GM23338 (cell line): ENCODE measurements around the gene PDXK. TPM values are rescaled to one million over a fixed set of nuclear protein-coding genes. Genes with fewer than 3 reads are reported as not detected.

Experiments used
- ATAC-seq: fragments of 200-7000 bp; cut with Tn5 transposase; 3 replicates; pipeline ENCODE4 v1.9.1; 2020
- DNase-seq: peaks from one replicate; pipeline ENCODE4 v3.0.0-alpha.2; 2015; ENCODE audit warnings: low spot score
- H2AFZ ChIP-seq: fragments of 200-600 bp; sonication (generic); 2 replicates; pipeline ENCODE4 v1.8.0; 2016; ENCODE audit warnings: antibody characterized with exemption, mild to moderate bottlenecking, moderate library complexity
- H3F3A ChIP-seq: fragments of 200-600 bp; sonication (generic); replicated peaks from 2 replicates; pipeline ENCODE4 v1.8.0; 2017; ENCODE audit warnings: antibody characterized with exemption, mixed run types, low read depth
- H3K27ac ChIP-seq: fragments of 200-600 bp; sonication (generic); 2 replicates; pipeline ENCODE4 v1.6.1; 2016; ENCODE audit warnings: low read depth
- H3K27me3 ChIP-seq: fragments of 200-600 bp; sonication (generic); 2 replicates; pipeline ENCODE4 v1.8.0; 2016; ENCODE audit warnings: mild to moderate bottlenecking, mixed run types, moderate library complexity; ENCODE audit not compliant: insufficient read depth
- H3K36me3 ChIP-seq: fragments of 200-600 bp; sonication (generic); 2 replicates; pipeline ENCODE4 v1.8.0; 2016; ENCODE audit warnings: mild to moderate bottlenecking; ENCODE audit not compliant: insufficient read depth
- H3K4me1 ChIP-seq: fragments of 200-600 bp; sonication (generic); 2 replicates; pipeline ENCODE4 v1.8.0; 2016; ENCODE audit warnings: mild to moderate bottlenecking, moderate library complexity; ENCODE audit not compliant: insufficient read depth
- H3K4me2 ChIP-seq: fragments of 200-600 bp; sonication (generic); 2 replicates; pipeline ENCODE4 v1.7.1; 2017; ENCODE audit warnings: mixed run types
- H3K4me3 ChIP-seq: fragments of 200-600 bp; sonication (generic); 2 replicates; pipeline ENCODE4 v1.6.1; 2016; ENCODE audit warnings: mixed run types
- H3K79me2 ChIP-seq: fragments of 200-600 bp; sonication (generic); replicated peaks from 2 replicates; pipeline ENCODE4 v1.8.0; 2017; ENCODE audit warnings: mild to moderate bottlenecking; ENCODE audit not compliant: insufficient read depth
- H3K9me2 ChIP-seq: fragments of 200-600 bp; sonication (generic); 2 replicates; pipeline ENCODE4 v1.8.0; 2017; ENCODE audit not compliant: insufficient read depth
- H4K20me1 ChIP-seq: fragments of 200-600 bp; sonication (generic); replicated peaks from 2 replicates; pipeline ENCODE4 v1.8.0; 2017; ENCODE audit warnings: mild to moderate bottlenecking; ENCODE audit not compliant: insufficient read depth
- H3K27ac Mint-ChIP-seq: 2 replicates; pipeline ENCODE4 v1.8.0; 2020; ENCODE audit warnings: inconsistent platforms, mild to moderate bottlenecking, moderate library complexity, mixed read lengths
- H3K27me3 Mint-ChIP-seq: 3 replicates; pipeline ENCODE4 v1.8.0; 2022; ENCODE audit warnings: low read depth, mild to moderate bottlenecking, moderate library complexity, mixed read lengths, inconsistent platforms; ENCODE audit not compliant: insufficient read depth, poor library complexity
- H3K36me3 Mint-ChIP-seq: 3 replicates; pipeline ENCODE4 v1.8.0; 2021; ENCODE audit warnings: low read depth, mild to moderate bottlenecking, inconsistent platforms, moderate library complexity, mixed read lengths
- H3K4me1 Mint-ChIP-seq: 3 replicates; pipeline ENCODE4 v1.8.0; 2020; ENCODE audit warnings: mild to moderate bottlenecking, inconsistent platforms, mixed read lengths
- H3K4me3 Mint-ChIP-seq: 3 replicates; pipeline ENCODE4 v1.8.0; 2021; ENCODE audit warnings: moderate library complexity, mild to moderate bottlenecking, inconsistent platforms, mixed read lengths
- H3K9me3 Mint-ChIP-seq: 3 replicates; pipeline ENCODE4 v1.8.0; 2020; ENCODE audit warnings: moderate library complexity, mild to moderate bottlenecking, inconsistent platforms, mixed read lengths
- CREB1 ChIP-seq: fragments of 250-450 bp; sonication (Bioruptor Pico); IDR thresholded peaks from 2 replicates; pipeline ENCODE4 v1.5.0; 2020; ENCODE audit warnings: low read depth, mild to moderate bottlenecking, moderate library complexity
- CTCF ChIP-seq, 2 experiments: fragments of 200-600 bp in 1 of 2; sonication (generic) in 1 of 2; conservative IDR thresholded peaks; 2 replicates each; pipeline versions ENCODE4 v1.5.1 to v1.6.1; 2016 to 2017; ENCODE audit warnings: antibody characterized with exemption in 2 of 2, low read depth in 2 of 2, mild to moderate bottlenecking in 2 of 2, moderate library complexity in 1 of 2
- ETS1 ChIP-seq: IDR thresholded peaks from 2 replicates; pipeline ENCODE4 v1.6.1; 2016; ENCODE audit warnings: antibody characterized with exemption
- EZH2 ChIP-seq: fragments of 200-600 bp; sonication (generic); IDR thresholded peaks from one replicate; pipeline ENCODE4 v1.8.0; 2017; ENCODE audit warnings: antibody characterized with exemption, mild to moderate bottlenecking, low read depth; ENCODE audit not compliant: unreplicated experiment
- EZH2phosphoT487 ChIP-seq: fragments of 200-600 bp; sonication (generic); IDR thresholded peaks from one replicate; pipeline ENCODE4 v1.8.1; 2018; ENCODE audit warnings: antibody characterized with exemption; ENCODE audit not compliant: unreplicated experiment
- JUNB ChIP-seq: IDR thresholded peaks from one replicate; pipeline ENCODE4 v1.6.1; 2016; ENCODE audit warnings: antibody characterized with exemption; ENCODE audit not compliant: unreplicated experiment
- NANOG ChIP-seq: IDR thresholded peaks from 2 replicates; pipeline ENCODE4 v1.6.1; 2016; ENCODE audit warnings: antibody characterized with exemption, borderline replicate concordance
- POLR2AphosphoS5 ChIP-seq: IDR thresholded peaks from 2 replicates; pipeline ENCODE4 v1.6.1; 2016; ENCODE audit warnings: antibody characterized with exemption, low read depth
- REST ChIP-seq: IDR thresholded peaks from one replicate; pipeline ENCODE4 v1.6.1; 2018; ENCODE audit warnings: antibody characterized with exemption; ENCODE audit not compliant: unreplicated experiment
- STAT1 ChIP-seq: IDR thresholded peaks from one replicate; pipeline ENCODE4 v1.6.1; 2016; ENCODE audit warnings: antibody characterized with exemption; ENCODE audit not compliant: unreplicated experiment
- ZNF114 ChIP-seq: fragments of 250-450 bp; sonication (Bioruptor Pico); IDR thresholded peaks from 2 replicates; pipeline ENCODE4 v1.5.0; 2020; ENCODE audit warnings: mild to moderate bottlenecking, moderate library complexity
- ZNF331 ChIP-seq: fragments of 250-450 bp; sonication (Bioruptor Pico); IDR thresholded peaks from 2 replicates; pipeline ENCODE4 v1.5.0; 2020; ENCODE audit warnings: low read depth, mild to moderate bottlenecking, moderate library complexity
- ZNF462 ChIP-seq: fragments of 250-450 bp; sonication (Bioruptor Pico); IDR thresholded peaks from 2 replicates; pipeline ENCODE4 v1.5.0; 2020; ENCODE audit warnings: mild to moderate bottlenecking, moderate library complexity
- polyA plus RNA-seq: library from polyadenylated mRNA; unstranded; fragments of >200 nt; fragmentation: Nextera tagmentation; extraction: Ambion mirVana; gene quantifications from 2 replicates; pipeline ENCODE4 v1.2.1, GENCODE V29; 2016
- total RNA-seq: library from RNA; depleted of rRNA; stranded (reverse); fragments of >200 nt; shearing (Covaris generic); gene quantifications from 2 replicates; pipeline ENCODE4 v1.2.3, GENCODE V29; 2014

PDXK gene
- total and polyA plus RNA-seq, 2 experiments from 2014 or later = 53.2 to 66.3 TPM

GRCh38 chr21:43689556-43690337 lies 29.2 kb upstream of the PDXK start:
- Histone ChIP-seq H3K27me3 (no peaks in the 10 kb centered on the region), H3F3A (no peaks in the 10 kb centered on the region), H3K27ac (no peak overlapping the region), H4K20me1 (peaks cover 11% of the 10 kb centered on the region; the same call in 1 of the 2 replicates), H3K4me2 (no peak overlapping the region), H2AFZ (no peak overlapping the region), H3K36me3 (peaks cover 22% of the 10 kb centered on the region), H3K79me2 (no peaks in the 10 kb centered on the region), H3K4me3 (no peak overlapping the region), H3K9me2 (no peaks in the 10 kb centered on the region), H3K4me1 (no peaks in the 10 kb centered on the region)
- Mint-ChIP-seq H3K27me3 (peaks cover 4% of the 10 kb centered on the region), H3K4me3 (no peak overlapping the region), H3K4me1 (no peaks in the 10 kb centered on the region), H3K27ac (no peak overlapping the region), H3K36me3 (peaks cover 98% of the 10 kb centered on the region), H3K9me3 (no peaks in the 10 kb centered on the region)
- no peak for ATAC-seq
- no peak for DNase-seq
- no peak for TF ChIP-seq ETS1
- no peak for TF ChIP-seq EZH2
- no peak for TF ChIP-seq ZNF331
- TF ChIP-seq STAT1 = no peak
- TF ChIP-seq CREB1 (CRISPR knock-in tag) = no peak
- no peak for TF ChIP-seq REST
- no peak for TF ChIP-seq ZNF114 (CRISPR knock-in tag)
- TF ChIP-seq JUNB = no peak
- TF ChIP-seq NANOG = no peak
- TF ChIP-seq EZH2phosphoT487 = no peak
- TF ChIP-seq ZNF462 (CRISPR knock-in tag) = no peak
- TF ChIP-seq POLR2AphosphoS5 = no peak
- no peak for TF ChIP-seq CTCF (conservative IDR thresholded peaks at IDR 0.05; ENCODE audit: low read depth in 2 of 2)
